Measurements from ENCODE around the gene NSD2. TPM values are rescaled to one million over a fixed set of nuclear protein-coding genes. Genes with fewer than 3 reads are reported as not detected.

The NSD2 gene
- polyA plus RNA-seq, 1 donor from 2014 or later, result 7.4 TPM

GRCh38 chr4:1868293-1868692 lies 2.9 kb upstream of the NSD2 start:
- peaks cover 1% of the 10 kb centered on the region for H3K27me3 Mint-ChIP-seq
- H3K27ac Mint-ChIP-seq, result peak overlapping the region in 2 of 3 donors; percentile 50 to 99
- no peaks in the 10 kb centered on the region for H3K9me3 Mint-ChIP-seq
- peaks cover 11 to 17% (median 13%) of the 10 kb centered on the region in 3 donors for H3K4me1 Mint-ChIP-seq
- peak overlapping the region in 1 of 4 donors; percentile 90 for H3K4me3 Mint-ChIP-seq
- H3K36me3 Mint-ChIP-seq, result no peaks in the 10 kb centered on the region

- Mint-ChIP-seq H3K27ac (peak overlapping the region; percentile 31 to 99 (median 50)), H3K36me3 (no peaks in the 10 kb centered on the region), H3K4me1 (peaks cover 13 to 23% (median 15%) of the 10 kb centered on the region in 3 donors), H3K27me3 (no peaks in the 10 kb centered on the region), H3K4me3 (peak overlapping the region in 1 of 4 donors; percentile 90), H3K9me3 (no peaks in the 10 kb centered on the region)
These were observed 2.3 kb upstream of the NSD2 start for GRCh38 chr4:1868912-1869311.

DNA sequence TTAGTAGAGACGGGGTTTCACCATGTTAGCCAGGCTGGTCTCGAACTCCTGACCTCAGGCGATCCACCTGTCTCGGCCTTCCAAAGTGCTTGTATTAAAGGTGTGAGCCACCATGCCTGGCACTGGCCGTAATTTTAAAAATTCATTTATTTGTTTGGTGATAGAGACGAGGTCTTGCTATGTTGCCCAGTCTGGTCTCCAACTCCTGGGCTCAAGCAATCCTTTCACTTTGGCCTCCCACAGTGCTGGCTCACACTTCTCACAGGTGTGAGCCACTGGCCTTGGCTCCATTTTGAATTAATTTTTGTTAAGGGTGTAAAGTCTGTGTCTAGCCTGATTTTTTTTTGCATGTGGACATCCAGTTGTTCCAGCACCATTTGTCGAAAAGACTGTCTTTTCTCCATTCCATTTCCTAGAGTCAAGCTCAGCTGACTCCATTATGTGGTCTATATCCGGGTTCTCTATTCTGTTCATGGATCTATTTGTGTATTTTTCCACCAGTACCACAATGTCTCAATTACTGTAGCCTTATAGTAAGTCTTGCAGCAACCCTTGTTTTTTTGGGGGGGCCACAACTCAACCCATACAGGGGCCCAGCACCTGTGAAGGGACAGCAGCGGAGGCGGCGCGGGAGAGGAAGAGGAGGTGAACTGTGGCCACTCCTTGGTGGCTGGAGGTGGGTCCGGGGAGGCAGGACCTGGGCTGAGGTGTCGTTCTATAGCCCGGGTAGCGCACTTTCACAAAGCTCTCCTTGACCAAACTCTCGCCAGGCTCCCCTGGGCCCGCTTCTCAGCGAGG lies 1.5 kb upstream of the NSD2 start:
- H3K27ac Mint-ChIP-seq, result peak overlapping the region; percentile 79 to 99 (median 96)

GRCh38 chr4:1870328-1870577 lies 940 bp upstream of the NSD2 start:
- H3K4me1 Mint-ChIP-seq, result peaks cover 19 to 32% (median 21%) of the 10 kb centered on the region in 3 donors
- H3K9me3 Mint-ChIP-seq, result no peaks in the 10 kb centered on the region
- H3K36me3 Mint-ChIP-seq, result peaks cover 2% of the 10 kb centered on the region
- peak overlapping the region; percentile 79 to 99 (median 96) for H3K27ac Mint-ChIP-seq
- H3K4me3 Mint-ChIP-seq, result peak overlapping the region; percentile 85 to 94 (median 90)
- H3K27me3 Mint-ChIP-seq, result no peaks in the 10 kb centered on the region

More for the DNA sequence above, 1.5 kb upstream of the NSD2 start:
- no peaks in the 10 kb centered on the region for H3K9me3 Mint-ChIP-seq
- H3K4me1 Mint-ChIP-seq, result peaks cover 19 to 31% (median 21%) of the 10 kb centered on the region in 3 donors
- H3K4me3 Mint-ChIP-seq, result peak overlapping the region; percentile 85 to 94 (median 90)
- no peaks in the 10 kb centered on the region for H3K27me3 Mint-ChIP-seq
- H3K36me3 Mint-ChIP-seq, result peaks cover 2% of the 10 kb centered on the region

DNA sequence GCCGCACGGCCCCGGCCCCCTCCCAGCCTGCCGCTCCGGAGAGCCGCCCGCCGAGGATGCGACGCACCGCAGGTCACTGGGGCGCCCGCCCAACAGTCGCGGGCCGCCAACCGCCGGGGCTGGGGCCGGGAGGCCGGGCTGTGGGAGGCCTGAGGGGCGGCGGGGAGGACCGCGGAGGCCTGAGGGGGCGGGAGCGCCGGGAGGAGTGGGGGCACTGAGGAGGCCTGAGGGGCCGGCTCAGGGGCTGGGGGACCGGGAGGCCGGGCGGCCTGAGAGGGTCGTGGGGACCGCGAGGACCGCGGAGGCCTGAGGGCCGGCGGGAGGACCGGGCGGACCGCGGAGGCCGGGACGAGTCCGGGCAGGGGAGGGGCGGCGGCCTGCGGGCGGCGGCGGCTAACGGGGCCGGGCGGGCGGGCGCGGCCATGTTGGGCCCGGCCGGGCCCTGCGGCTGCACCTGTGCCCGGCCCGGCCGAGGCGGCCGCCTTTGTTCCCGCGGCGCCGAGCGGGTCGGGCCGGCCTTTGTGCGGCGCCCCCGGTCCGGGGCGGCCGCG lies 353 bp downstream of the NSD2 start:
- Mint-ChIP-seq H3K4me3 (peak overlapping the region in 1 of 4 donors; percentile 38), H3K4me1 (peaks cover 19 to 32% (median 23%) of the 10 kb centered on the region in 3 donors), H3K36me3 (peaks cover 2% of the 10 kb centered on the region), H3K27me3 (no peaks in the 10 kb centered on the region), H3K27ac (no peak overlapping the region), H3K9me3 (no peaks in the 10 kb centered on the region)

DNA sequence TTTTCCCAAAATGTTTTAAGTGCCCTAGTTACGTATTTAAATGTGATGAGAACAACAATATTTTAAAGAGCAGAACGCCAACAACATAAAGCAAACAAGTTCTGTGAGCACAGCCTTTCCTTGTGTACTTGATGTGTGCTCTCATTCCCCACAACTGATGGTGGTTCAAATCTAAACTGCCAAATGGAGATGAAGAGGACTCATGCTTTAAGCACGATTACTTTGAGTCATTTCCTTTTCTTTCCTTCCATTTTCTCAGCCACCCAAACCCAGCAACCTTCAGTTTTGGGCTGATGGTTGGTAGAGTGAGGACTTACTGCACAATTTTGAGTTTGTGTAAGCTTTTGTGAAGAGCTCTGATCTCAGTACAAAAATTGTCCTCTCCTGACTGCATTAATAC lies 1.7 kb downstream of the NSD2 start:
- Mint-ChIP-seq H3K36me3 (peaks cover 2% of the 10 kb centered on the region), H3K27me3 (no peaks in the 10 kb centered on the region), H3K9me3 (no peaks in the 10 kb centered on the region), H3K4me3 (peak overlapping the region; percentile 83 to 93 (median 89)), H3K4me1 (peaks cover 23 to 38% (median 26%) of the 10 kb centered on the region in 3 donors), H3K27ac (peak overlapping the region; percentile 71 to 95 (median 90))

- Mint-ChIP-seq H3K4me1 (peaks cover 23 to 38% (median 26%) of the 10 kb centered on the region in 3 donors), H3K27me3 (no peaks in the 10 kb centered on the region), H3K27ac (peak overlapping the region; percentile 36 to 90 (median 71)), H3K36me3 (peaks cover 2% of the 10 kb centered on the region), H3K4me3 (peak overlapping the region in 2 of 4 donors; percentile 75 to 86), H3K9me3 (no peaks in the 10 kb centered on the region)
These were observed 2.1 kb downstream of the NSD2 start for GRCh38 chr4:1873291-1873690.

DNA sequence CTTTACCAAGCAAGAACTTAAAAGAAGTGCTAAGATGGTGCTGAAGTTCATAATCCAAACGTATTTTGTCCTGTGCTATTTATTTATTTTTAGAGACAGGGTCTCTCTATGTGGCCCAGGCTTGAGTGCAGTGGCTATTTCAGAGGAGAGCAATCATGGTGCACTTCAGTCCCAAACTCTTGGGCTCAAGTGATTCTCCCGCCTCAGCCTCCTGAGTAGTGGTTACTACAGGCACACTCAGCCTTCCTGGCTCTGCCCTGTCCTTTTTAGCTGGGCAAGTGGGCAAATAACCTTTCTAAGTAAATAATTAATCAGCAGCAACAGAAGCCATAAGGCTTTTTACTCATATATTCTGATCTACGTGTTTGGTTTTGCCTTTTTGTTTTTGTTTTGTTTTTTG lies 2.6 kb downstream of the NSD2 start:
- H3K27ac Mint-ChIP-seq, result peak overlapping the region in 2 of 3 donors; percentile 36 to 90
- peaks cover 21 to 38% (median 26%) of the 10 kb centered on the region in 3 donors for H3K4me1 Mint-ChIP-seq
- peak overlapping the region in 3 of 4 donors; percentile 69 to 86 (median 75) for H3K4me3 Mint-ChIP-seq
- H3K27me3 Mint-ChIP-seq, result no peaks in the 10 kb centered on the region
- no peaks in the 10 kb centered on the region for H3K9me3 Mint-ChIP-seq
- peaks cover 2% of the 10 kb centered on the region for H3K36me3 Mint-ChIP-seq

DNA sequence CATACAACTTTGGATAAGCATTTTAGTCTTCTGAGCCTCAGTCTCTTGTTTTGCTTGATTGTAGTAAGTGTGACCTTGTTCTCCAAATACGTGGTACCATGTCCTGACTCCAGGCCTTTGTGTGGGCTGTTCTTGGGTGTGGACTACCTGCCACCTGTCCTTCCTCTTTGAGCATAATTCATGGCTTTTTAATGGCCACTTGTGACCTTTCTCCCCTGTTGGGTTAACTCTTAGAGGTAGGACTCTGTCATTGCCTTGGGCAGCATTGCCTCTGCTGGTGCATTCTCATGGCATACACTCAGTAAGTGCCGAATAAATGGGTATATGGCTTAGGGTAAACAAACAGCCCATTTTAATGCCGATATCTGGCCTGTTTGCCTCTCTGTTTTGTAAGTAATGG lies 3.0 kb downstream of the NSD2 start:
- peaks cover 22 to 38% (median 26%) of the 10 kb centered on the region in 3 donors for H3K4me1 Mint-ChIP-seq

GRCh38 chr4:1879485-1879884 lies 8.3 kb downstream of the NSD2 start:
- peaks cover 7% of the 10 kb centered on the region for H3K36me3 Mint-ChIP-seq
- no peak overlapping the region for H3K27ac Mint-ChIP-seq
- H3K9me3 Mint-ChIP-seq, result no peaks in the 10 kb centered on the region
- no peak overlapping the region for H3K4me3 Mint-ChIP-seq
- no peaks in the 10 kb centered on the region for H3K27me3 Mint-ChIP-seq
- H3K4me1 Mint-ChIP-seq, result peaks cover 14 to 16% (median 16%) of the 10 kb centered on the region in 3 donors

More for the DNA sequence above, 3.0 kb downstream of the NSD2 start:
- H3K27me3 Mint-ChIP-seq, result no peaks in the 10 kb centered on the region
- no peaks in the 10 kb centered on the region for H3K9me3 Mint-ChIP-seq
- peak overlapping the region in 1 of 3 donors; percentile 90 for H3K27ac Mint-ChIP-seq
- H3K4me3 Mint-ChIP-seq, result peak overlapping the region in 3 of 4 donors; percentile 69 to 86 (median 75)
- peaks cover 2% of the 10 kb centered on the region for H3K36me3 Mint-ChIP-seq

GRCh38 chr4:1880332-1880731 lies 9.1 kb downstream of the NSD2 start:
- Mint-ChIP-seq H3K9me3 (no peaks in the 10 kb centered on the region), H3K27ac (no peak overlapping the region), H3K36me3 (peaks cover 5% of the 10 kb centered on the region), H3K4me1 (peaks cover 14 to 16% (median 14%) of the 10 kb centered on the region in 3 donors), H3K27me3 (no peaks in the 10 kb centered on the region), H3K4me3 (peak overlapping the region in 1 of 4 donors; percentile 51)

GRCh38 chr4:1882850-1883271 lies 11.7 kb downstream of the NSD2 start:
- peak overlapping the region in 1 of 3 donors; percentile 42 for H3K27ac Mint-ChIP-seq
- peaks cover 0 to 4% (median 0%) of the 10 kb centered on the region in 3 donors for H3K9me3 Mint-ChIP-seq
- H3K4me1 Mint-ChIP-seq, result peaks cover 16 to 29% (median 21%) of the 10 kb centered on the region in 3 donors

DNA sequence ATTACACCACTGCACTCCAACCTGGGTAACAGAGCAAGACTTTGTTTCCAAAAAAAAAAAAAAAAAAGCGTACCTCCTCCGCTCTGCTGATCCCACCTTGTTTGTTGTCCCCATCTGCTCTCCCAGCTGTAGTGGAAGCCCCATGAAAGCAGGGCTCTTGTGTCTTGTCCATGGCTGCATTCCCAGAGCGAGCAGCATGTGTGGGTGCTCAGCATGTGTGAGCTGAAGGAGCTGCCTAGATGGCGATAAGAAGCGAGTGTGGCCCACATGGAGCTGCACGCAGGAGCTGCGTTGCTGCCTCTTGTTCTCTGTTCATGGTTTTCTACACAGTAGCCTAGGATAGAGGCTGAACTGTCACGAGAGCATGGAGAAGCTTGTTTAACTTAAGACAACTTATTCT lies 12.4 kb downstream of the NSD2 start:
- H3K36me3 Mint-ChIP-seq, result peaks cover 5% of the 10 kb centered on the region
- H3K27ac Mint-ChIP-seq, result peak overlapping the region in 1 of 3 donors; percentile 81
- H3K9me3 Mint-ChIP-seq, result peaks cover 0 to 4% (median 0%) of the 10 kb centered on the region in 3 donors
- H3K4me3 Mint-ChIP-seq, result no peak overlapping the region
- H3K4me1 Mint-ChIP-seq, result peaks cover 17 to 30% (median 23%) of the 10 kb centered on the region in 3 donors
- no peaks in the 10 kb centered on the region for H3K27me3 Mint-ChIP-seq

More at GRCh38 chr4:1882850-1883271, 11.7 kb downstream of the NSD2 start:
- peaks cover 5% of the 10 kb centered on the region for H3K36me3 Mint-ChIP-seq
- no peaks in the 10 kb centered on the region for H3K27me3 Mint-ChIP-seq
- H3K4me3 Mint-ChIP-seq, result no peak overlapping the region

DNA sequence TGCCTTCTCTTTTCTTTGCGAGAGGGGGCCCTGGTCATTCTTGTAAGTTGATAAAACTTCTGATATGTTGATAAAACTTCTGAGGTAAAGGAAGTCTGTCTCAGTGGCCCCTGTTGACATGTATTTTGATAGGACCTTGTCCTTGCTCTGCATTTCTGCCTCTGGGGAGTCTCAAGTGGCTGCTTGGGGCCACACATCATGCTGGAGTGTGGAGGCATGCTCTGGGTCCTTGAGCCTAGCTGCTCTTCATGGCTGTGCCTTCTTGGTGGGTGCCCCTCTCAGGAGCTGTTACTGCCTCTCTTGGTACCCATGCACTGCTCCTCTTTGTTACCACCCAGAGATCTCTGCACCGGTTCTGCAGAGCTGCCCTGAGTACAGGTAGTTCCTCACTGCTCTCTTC lies 14.2 kb downstream of the NSD2 start:
- Mint-ChIP-seq H3K4me3 (no peak overlapping the region), H3K27ac (no peak overlapping the region), H3K27me3 (no peaks in the 10 kb centered on the region), H3K4me1 (peaks cover 17 to 30% (median 26%) of the 10 kb centered on the region in 3 donors), H3K36me3 (peaks cover 5% of the 10 kb centered on the region), H3K9me3 (peaks cover 0 to 4% (median 0%) of the 10 kb centered on the region in 3 donors)

GRCh38 chr4:1887052-1887451 lies 15.9 kb downstream of the NSD2 start:
- Mint-ChIP-seq H3K9me3 (peaks cover 0 to 4% (median 0%) of the 10 kb centered on the region in 3 donors), H3K4me1 (peaks cover 17 to 28% (median 23%) of the 10 kb centered on the region in 3 donors), H3K36me3 (peaks cover 5% of the 10 kb centered on the region), H3K4me3 (peak overlapping the region in 1 of 4 donors; percentile 9), H3K27ac (no peak overlapping the region), H3K27me3 (no peaks in the 10 kb centered on the region)

All from IgD-negative memory B cell (primary cell).